HEK293 (cell line): ENCODE measurements around the gene NPC1.

ENCODE experiments used
- ELK4 ChIP-seq: IDR thresholded peaks from 2 replicates; pipeline ENCODE4 v1.6.1; 2011; ENCODE audit warnings: mild to moderate bottlenecking, low read depth, low read length, borderline replicate concordance
- GLIS1 ChIP-seq: fragments of 450-650 bp; formaldehyde crosslinking; IDR thresholded peaks from 2 replicates; pipeline ENCODE4 v1.5.1; 2016; ENCODE audit warnings: missing biosample characterization, missing genetic modification characterization
- HOXD13 ChIP-seq: sonication (generic); formaldehyde crosslinking; IDR thresholded peaks from 2 replicates; pipeline ENCODE4 v1.8.0; 2022; ENCODE audit warnings: missing genetic modification reagents, borderline replicate concordance
- OSR2 ChIP-seq: fragments of 450-650 bp; formaldehyde crosslinking; IDR thresholded peaks from 2 replicates; pipeline ENCODE4 v1.5.1; 2016; ENCODE audit warnings: missing biosample characterization, missing genetic modification characterization
- SP2 ChIP-seq: fragments of 450-650 bp; formaldehyde crosslinking; IDR thresholded peaks from 2 replicates; pipeline ENCODE4 v1.5.1; 2016; ENCODE audit warnings: missing biosample characterization, missing genetic modification characterization
- ZBTB20 ChIP-seq: fragments of 450-650 bp; formaldehyde crosslinking; IDR thresholded peaks from 2 replicates; pipeline ENCODE4 v1.5.1; 2016; ENCODE audit warnings: missing biosample characterization, missing genetic modification characterization
- ZBTB8A ChIP-seq: fragments of 450-650 bp; formaldehyde crosslinking; IDR thresholded peaks from 2 replicates; pipeline ENCODE4 v1.5.1; 2016; ENCODE audit warnings: missing biosample characterization, missing genetic modification characterization
- ZFP3 ChIP-seq: fragments of 450-650 bp; formaldehyde crosslinking; IDR thresholded peaks from 2 replicates; pipeline ENCODE4 v1.5.1; 2016; ENCODE audit warnings: low read depth, missing biosample characterization, missing genetic modification characterization
- ZFP69B ChIP-seq: fragments of 450-650 bp; formaldehyde crosslinking; IDR thresholded peaks from 2 replicates; pipeline ENCODE4 v1.5.1; 2016; ENCODE audit warnings: missing biosample characterization, missing genetic modification characterization
- ZIC2 ChIP-seq: fragments of 450-650 bp; formaldehyde crosslinking; IDR thresholded peaks from 2 replicates; pipeline ENCODE4 v1.5.1; 2016; ENCODE audit warnings: missing biosample characterization, missing genetic modification characterization
- ZNF140 ChIP-seq: fragments of 450-650 bp; formaldehyde crosslinking; IDR thresholded peaks from 2 replicates; pipeline ENCODE4 v1.5.1; 2016; ENCODE audit warnings: missing biosample characterization, missing genetic modification characterization
- ZNF19 ChIP-seq: fragments of 450-650 bp; formaldehyde crosslinking; IDR thresholded peaks from 2 replicates; pipeline ENCODE4; 2016; ENCODE audit warnings: missing biosample characterization, missing genetic modification characterization, low read depth
- ZNF266 ChIP-seq: fragments of 450-650 bp; formaldehyde crosslinking; IDR thresholded peaks from 2 replicates; pipeline ENCODE4 v1.5.1; 2016; ENCODE audit warnings: missing biosample characterization, missing genetic modification characterization, low read depth
- ZNF292 ChIP-seq: fragments of 450-650 bp; formaldehyde crosslinking; IDR thresholded peaks from 2 replicates; pipeline ENCODE4 v1.5.1; 2016; ENCODE audit warnings: low read depth, missing biosample characterization, missing genetic modification characterization, borderline replicate concordance
- ZNF324 ChIP-seq: fragments of 450-650 bp; formaldehyde crosslinking; IDR thresholded peaks from 2 replicates; pipeline ENCODE4 v1.5.1; 2016; ENCODE audit warnings: missing biosample characterization, missing genetic modification characterization
- ZNF37A ChIP-seq: fragments of 450-650 bp; IDR thresholded peaks from 2 replicates; pipeline ENCODE4 v1.5.1; 2018; ENCODE audit warnings: missing biosample characterization, missing genetic modification characterization
- ZNF391 ChIP-seq: fragments of 450-650 bp; formaldehyde crosslinking; IDR thresholded peaks from 2 replicates; pipeline ENCODE4 v1.5.1; 2016; ENCODE audit warnings: low read depth, missing biosample characterization, missing genetic modification characterization, borderline replicate concordance
- ZNF423 ChIP-seq: fragments of 450-650 bp; formaldehyde crosslinking; IDR thresholded peaks from 2 replicates; pipeline ENCODE4 v1.5.1; 2016; ENCODE audit warnings: missing biosample characterization, missing genetic modification characterization
- ZNF501 ChIP-seq: fragments of 450-650 bp; formaldehyde crosslinking; IDR thresholded peaks from 2 replicates; pipeline ENCODE4 v1.5.1; 2016; ENCODE audit warnings: missing biosample characterization, missing genetic modification characterization
- ZNF521 ChIP-seq: fragments of 450-650 bp; formaldehyde crosslinking; IDR thresholded peaks from 2 replicates; pipeline ENCODE4 v1.5.1; 2017; ENCODE audit warnings: missing biosample characterization, mild to moderate bottlenecking, missing genetic modification characterization
- ZNF548 ChIP-seq: fragments of 450-650 bp; formaldehyde crosslinking; IDR thresholded peaks from 2 replicates; pipeline ENCODE4 v1.5.1; 2016; ENCODE audit warnings: missing biosample characterization, missing genetic modification characterization
- ZNF580 ChIP-seq: fragments of 450-650 bp; formaldehyde crosslinking; IDR thresholded peaks from 2 replicates; pipeline ENCODE4 v1.5.1; 2016; ENCODE audit warnings: missing biosample characterization, missing genetic modification characterization
- ZNF585B ChIP-seq: fragments of 450-650 bp; formaldehyde crosslinking; IDR thresholded peaks from 2 replicates; pipeline ENCODE4 v1.5.1; 2016; ENCODE audit warnings: missing biosample characterization, missing genetic modification characterization
- ZNF596 ChIP-seq: fragments of 450-650 bp; IDR thresholded peaks from 2 replicates; pipeline ENCODE4 v1.5.0; 2018; ENCODE audit warnings: missing biosample characterization, mild to moderate bottlenecking, missing genetic modification characterization, moderate library complexity
- ZNF660 ChIP-seq: fragments of 450-650 bp; IDR thresholded peaks from 2 replicates; pipeline ENCODE4 v1.5.1; 2018; ENCODE audit warnings: missing biosample characterization, mild to moderate bottlenecking, missing genetic modification characterization
- ZNF692 ChIP-seq: fragments of 450-650 bp; formaldehyde crosslinking; IDR thresholded peaks from 2 replicates; pipeline ENCODE4 v1.5.1; 2016; ENCODE audit warnings: missing biosample characterization, missing genetic modification characterization
- ZNF701 ChIP-seq: fragments of 450-650 bp; formaldehyde crosslinking; IDR thresholded peaks from 2 replicates; pipeline ENCODE4 v1.5.1; 2016; ENCODE audit warnings: missing biosample characterization, missing genetic modification characterization
- ZNF707 ChIP-seq: fragments of 450-650 bp; formaldehyde crosslinking; IDR thresholded peaks from 2 replicates; pipeline ENCODE4 v1.5.1; 2016; ENCODE audit warnings: missing biosample characterization, missing genetic modification characterization
- ZNF837 ChIP-seq: fragments of 450-650 bp; formaldehyde crosslinking; IDR thresholded peaks from 2 replicates; pipeline ENCODE4 v1.5.1; 2016; ENCODE audit warnings: missing biosample characterization, missing genetic modification characterization
- ZXDB ChIP-seq: fragments of 450-650 bp; formaldehyde crosslinking; IDR thresholded peaks from 2 replicates; pipeline ENCODE4 v1.5.1; 2016; ENCODE audit warnings: missing biosample characterization, missing genetic modification characterization
- TF ChIP-seq, protein P1 (sequence below): fragments of 450-650 bp; formaldehyde crosslinking; IDR thresholded peaks from 2 replicates; pipeline ENCODE4; 2016; ENCODE audit warnings: missing biosample characterization, missing genetic modification characterization
- TF ChIP-seq, protein P2 (sequence below): fragments of 450-650 bp; formaldehyde crosslinking; conservative IDR thresholded peaks from 2 replicates; pipeline ENCODE4 v1.5.1; 2016; ENCODE audit warnings: low read depth, missing biosample characterization, missing genetic modification characterization
- TF ChIP-seq, protein P3 (sequence below): fragments of 450-650 bp; formaldehyde crosslinking; IDR thresholded peaks from 2 replicates; pipeline ENCODE4 v1.5.1; 2016; ENCODE audit warnings: missing biosample characterization, missing genetic modification characterization, low read depth

The NPC1 gene

GRCh38 chr18:23629444-23629946 is 43.2 kb upstream of the NPC1 start (continued):
- no peak for TF ChIP-seq ZNF580 (tag by site-specific recombination)
- no peak for TF ChIP-seq ZNF548 (tag by site-specific recombination)
- TF ChIP-seq ZNF324 = no peak
- TF ChIP-seq ZNF585B (tag by site-specific recombination) = no peak
- TF ChIP-seq ZBTB8A (tag by site-specific recombination) = no peak
- peak; percentile 37; the same call in 1 of the 2 replicates for TF ChIP-seq ZNF692
- no peak for TF ChIP-seq ZNF707
- no peak for TF ChIP-seq ZBTB20 (tag by site-specific recombination)
- no peak for TF ChIP-seq ELK4
- TF ChIP-seq ZNF423 = no peak
- no peak for TF ChIP-seq ZFP69B (tag by site-specific recombination)
- TF ChIP-seq ZNF140 (tag by site-specific recombination) = no peak
- 0 out of 2 replicates have a peak, but pooled peaks have one; percentile 23 for TF ChIP-seq HOXD13 (CRISPR knock-in tag)
- TF ChIP-seq ZNF596 (tag by site-specific recombination) = no peak
- TF ChIP-seq ZFP3 = no peak
- TF ChIP-seq ZNF19 (tag by site-specific recombination) = no peak
- TF ChIP-seq ZNF660 (tag by site-specific recombination) = no peak
- TF ChIP-seq, protein P1, sequence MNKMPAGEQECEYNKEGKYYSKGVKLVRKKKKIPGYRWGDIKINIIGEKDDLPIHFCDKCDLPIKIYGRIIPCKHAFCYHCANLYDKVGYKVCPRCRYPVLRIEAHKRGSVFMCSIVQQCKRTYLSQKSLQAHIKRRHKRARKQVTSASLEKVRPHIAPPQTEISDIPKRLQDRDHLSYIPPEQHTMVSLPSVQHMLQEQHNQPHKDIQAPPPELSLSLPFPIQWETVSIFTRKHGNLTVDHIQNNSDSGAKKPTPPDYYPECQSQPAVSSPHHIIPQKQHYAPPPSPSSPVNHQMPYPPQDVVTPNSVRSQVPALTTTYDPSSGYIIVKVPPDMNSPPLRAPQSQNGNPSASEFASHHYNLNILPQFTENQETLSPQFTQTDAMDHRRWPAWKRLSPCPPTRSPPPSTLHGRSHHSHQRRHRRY = no peak
- no peak for TF ChIP-seq ZNF37A (tag by site-specific recombination)
- TF ChIP-seq, protein P2, sequence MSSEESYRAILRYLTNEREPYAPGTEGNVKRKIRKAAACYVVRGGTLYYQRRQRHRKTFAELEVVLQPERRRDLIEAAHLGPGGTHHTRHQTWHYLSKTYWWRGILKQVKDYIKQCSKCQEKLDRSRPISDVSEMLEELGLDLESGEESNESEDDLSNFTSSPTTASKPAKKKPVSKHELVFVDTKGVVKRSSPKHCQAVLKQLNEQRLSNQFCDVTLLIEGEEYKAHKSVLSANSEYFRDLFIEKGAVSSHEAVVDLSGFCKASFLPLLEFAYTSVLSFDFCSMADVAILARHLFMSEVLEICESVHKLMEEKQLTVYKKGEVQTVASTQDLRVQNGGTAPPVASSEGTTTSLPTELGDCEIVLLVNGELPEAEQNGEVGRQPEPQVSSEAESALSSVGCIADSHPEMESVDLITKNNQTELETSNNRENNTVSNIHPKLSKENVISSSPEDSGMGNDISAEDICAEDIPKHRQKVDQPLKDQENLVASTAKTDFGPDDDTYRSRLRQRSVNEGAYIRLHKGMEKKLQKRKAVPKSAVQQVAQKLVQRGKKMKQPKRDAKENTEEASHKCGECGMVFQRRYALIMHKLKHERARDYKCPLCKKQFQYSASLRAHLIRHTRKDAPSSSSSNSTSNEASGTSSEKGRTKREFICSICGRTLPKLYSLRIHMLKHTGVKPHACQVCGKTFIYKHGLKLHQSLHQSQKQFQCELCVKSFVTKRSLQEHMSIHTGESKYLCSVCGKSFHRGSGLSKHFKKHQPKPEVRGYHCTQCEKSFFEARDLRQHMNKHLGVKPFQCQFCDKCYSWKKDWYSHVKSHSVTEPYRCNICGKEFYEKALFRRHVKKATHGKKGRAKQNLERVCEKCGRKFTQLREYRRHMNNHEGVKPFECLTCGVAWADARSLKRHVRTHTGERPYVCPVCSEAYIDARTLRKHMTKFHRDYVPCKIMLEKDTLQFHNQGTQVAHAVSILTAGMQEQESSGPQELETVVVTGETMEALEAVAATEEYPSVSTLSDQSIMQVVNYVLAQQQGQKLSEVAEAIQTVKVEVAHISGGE (tag by site-specific recombination) = no peak
- no peak for TF ChIP-seq ZNF501 (tag by site-specific recombination)
- TF ChIP-seq ZNF837 (tag by site-specific recombination) = no peak
- TF ChIP-seq ZNF391 (tag by site-specific recombination) = no peak
- TF ChIP-seq OSR2 = peak; percentile 88
- no peak for TF ChIP-seq SP2 (tag by site-specific recombination)
- TF ChIP-seq ZNF292 (tag by site-specific recombination) = no peak
- TF ChIP-seq ZNF701 (tag by site-specific recombination) = no peak
- TF ChIP-seq, protein P3, sequence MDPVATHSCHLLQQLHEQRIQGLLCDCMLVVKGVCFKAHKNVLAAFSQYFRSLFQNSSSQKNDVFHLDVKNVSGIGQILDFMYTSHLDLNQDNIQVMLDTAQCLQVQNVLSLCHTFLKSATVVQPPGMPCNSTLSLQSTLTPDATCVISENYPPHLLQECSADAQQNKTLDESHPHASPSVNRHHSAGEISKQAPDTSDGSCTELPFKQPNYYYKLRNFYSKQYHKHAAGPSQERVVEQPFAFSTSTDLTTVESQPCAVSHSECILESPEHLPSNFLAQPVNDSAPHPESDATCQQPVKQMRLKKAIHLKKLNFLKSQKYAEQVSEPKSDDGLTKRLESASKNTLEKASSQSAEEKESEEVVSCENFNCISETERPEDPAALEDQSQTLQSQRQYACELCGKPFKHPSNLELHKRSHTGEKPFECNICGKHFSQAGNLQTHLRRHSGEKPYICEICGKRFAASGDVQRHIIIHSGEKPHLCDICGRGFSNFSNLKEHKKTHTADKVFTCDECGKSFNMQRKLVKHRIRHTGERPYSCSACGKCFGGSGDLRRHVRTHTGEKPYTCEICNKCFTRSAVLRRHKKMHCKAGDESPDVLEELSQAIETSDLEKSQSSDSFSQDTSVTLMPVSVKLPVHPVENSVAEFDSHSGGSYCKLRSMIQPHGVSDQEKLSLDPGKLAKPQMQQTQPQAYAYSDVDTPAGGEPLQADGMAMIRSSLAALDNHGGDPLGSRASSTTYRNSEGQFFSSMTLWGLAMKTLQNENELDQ (tag by site-specific recombination) = no peak
- no peak for TF ChIP-seq ZNF521
- peak; percentile 64 for TF ChIP-seq ZXDB (tag by site-specific recombination)
- no peak for TF ChIP-seq ZIC2
- TF ChIP-seq ZNF266 (tag by site-specific recombination) = no peak
- no peak; the same call in 1 of the 2 replicates for TF ChIP-seq GLIS1 (tag by site-specific recombination)
